Astrocyte of the hippocampus (primary cell): ENCODE data around the gene TXNL4A.
A peak's percentile ranks its signal among the peaks of the same experiment; 100 is the strongest.

Experiments
- DNase-seq: peaks from one replicate; pipeline ENCODE4 v3.0.0; 2011; ENCODE audit warnings: low read depth, low spot score

The TXNL4A gene

GRCh38 chr18:79949697-79950487 lies 38.5 kb downstream of the TXNL4A start:
- no peak for DNase-seq

- DNase-seq: no peak
Measured at GRCh38 chr18:79948719-79949411, 39.5 kb downstream of the TXNL4A start.

GRCh38 chr18:79947881-79948610 lies 40.3 kb downstream of the TXNL4A start:
- DNase-seq: no peak

GRCh38 chr18:79947054-79947755 lies 41.2 kb downstream of the TXNL4A start:
- peak; percentile 58 for DNase-seq

- no peak for DNase-seq
Measured at GRCh38 chr18:79945118-79946042, 43.0 kb downstream of the TXNL4A start.

GRCh38 chr18:79944746-79945117 lies 43.6 kb downstream of the TXNL4A start:
- DNase-seq: no peak

GRCh38 chr18:79944126-79944731 lies 44.1 kb downstream of the TXNL4A start:
- DNase-seq: peak; percentile 24

- DNase-seq: no peak
Measured at GRCh38 chr18:79943608-79944125, 44.7 kb downstream of the TXNL4A start.

- no peak for DNase-seq
Measured at GRCh38 chr18:79942786-79943607, 45.4 kb downstream of the TXNL4A start.

- no peak for DNase-seq
Measured at GRCh38 chr18:79942211-79942610, 46.2 kb downstream of the TXNL4A start.

GRCh38 chr18:79941473-79942119 lies 46.8 kb downstream of the TXNL4A start:
- DNase-seq: no peak

- no peak for DNase-seq
Measured at GRCh38 chr18:79940814-79941472, 47.4 kb downstream of the TXNL4A start.

GRCh38 chr18:79940126-79940813 lies 48.1 kb downstream of the TXNL4A start:
- DNase-seq: no peak

GRCh38 chr18:79939096-79939495 lies 49.3 kb downstream of the TXNL4A start:
- DNase-seq: no peak

GRCh38 chr18:79938196-79938595 lies 50.2 kb downstream of the TXNL4A start:
- no peak for DNase-seq

GRCh38 chr18:79937103-79937860 lies 51.1 kb downstream of the TXNL4A start:
- no peak for DNase-seq

GRCh38 chr18:79936641-79937040 lies 51.7 kb downstream of the TXNL4A start:
- DNase-seq: no peak
